ENCODE results near the gene RD3L.

DNA sequence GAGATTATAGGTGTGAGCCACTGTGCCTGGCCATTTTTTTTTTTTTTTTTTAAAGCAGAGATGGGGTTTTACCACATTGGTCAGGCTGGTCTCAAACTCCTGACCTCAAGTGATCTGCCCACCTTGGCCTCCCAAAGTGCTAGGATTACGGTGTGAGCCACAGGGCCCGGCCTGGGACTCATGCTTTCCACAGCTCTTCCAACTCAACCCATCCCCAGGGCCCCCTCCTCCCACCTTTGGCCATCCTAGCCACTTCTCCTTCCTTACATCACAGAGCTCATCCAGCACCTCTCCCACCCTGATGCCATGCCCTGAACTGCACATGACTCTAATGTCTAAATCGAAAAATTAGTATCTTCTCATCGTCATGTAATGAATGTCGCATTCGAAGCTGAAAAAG is 26.7 kb downstream of the RD3L start:
- TF ChIP-seq, protein P1, sequence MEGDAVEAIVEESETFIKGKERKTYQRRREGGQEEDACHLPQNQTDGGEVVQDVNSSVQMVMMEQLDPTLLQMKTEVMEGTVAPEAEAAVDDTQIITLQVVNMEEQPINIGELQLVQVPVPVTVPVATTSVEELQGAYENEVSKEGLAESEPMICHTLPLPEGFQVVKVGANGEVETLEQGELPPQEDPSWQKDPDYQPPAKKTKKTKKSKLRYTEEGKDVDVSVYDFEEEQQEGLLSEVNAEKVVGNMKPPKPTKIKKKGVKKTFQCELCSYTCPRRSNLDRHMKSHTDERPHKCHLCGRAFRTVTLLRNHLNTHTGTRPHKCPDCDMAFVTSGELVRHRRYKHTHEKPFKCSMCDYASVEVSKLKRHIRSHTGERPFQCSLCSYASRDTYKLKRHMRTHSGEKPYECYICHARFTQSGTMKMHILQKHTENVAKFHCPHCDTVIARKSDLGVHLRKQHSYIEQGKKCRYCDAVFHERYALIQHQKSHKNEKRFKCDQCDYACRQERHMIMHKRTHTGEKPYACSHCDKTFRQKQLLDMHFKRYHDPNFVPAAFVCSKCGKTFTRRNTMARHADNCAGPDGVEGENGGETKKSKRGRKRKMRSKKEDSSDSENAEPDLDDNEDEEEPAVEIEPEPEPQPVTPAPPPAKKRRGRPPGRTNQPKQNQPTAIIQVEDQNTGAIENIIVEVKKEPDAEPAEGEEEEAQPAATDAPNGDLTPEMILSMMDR (conservative IDR thresholded peaks at IDR 0.05 in 1 of 2, IDR thresholded peaks at IDR 0.05 in 1 of 2; ENCODE audit: low read depth in 1 of 2, low read length in 2 of 2) = no peak
- TF ChIP-seq EZH2 (IDR thresholded peaks at IDR 0.05; ENCODE audit: low read length, missing control alignments) = no peak
